CD4-positive, alpha-beta T cell (primary cell): ENCODE data around the gene KCNAB1. TPM values are rescaled to one million over a fixed set of nuclear protein-coding genes. Genes with fewer than 3 reads are reported as not detected.

Experiments used
- ATAC-seq: fragments of 200-7000 bp; cut with Tn5 transposase; one replicate; pipeline ENCODE4 v1.10.0; 2022; ENCODE audit warnings: mild to moderate bottlenecking; ENCODE audit not compliant: poor library complexity
- CTCF ChIA-PET: fragments of 350-600 bp; sonication (Branson Sonifier 250); formaldehyde crosslinking; loops from one replicate; lab custom pipeline; 2021; ENCODE audit warnings: antibody characterized with exemption, inconsistent platforms; lab: Charles Lee
- POLR2A ChIA-PET: fragments of 350-600 bp; sonication (Branson Sonifier 250); formaldehyde crosslinking; loops from one replicate; lab custom pipeline; 2021; ENCODE audit warnings: antibody characterized with exemption, inconsistent platforms; lab: Charles Lee
- DNase-seq, 14 experiments: peaks; one replicate each; pipeline ENCODE4 v3.0.0-alpha.2; 2013 to 2020; ENCODE audit warnings: mixed read lengths in 2 of 14
- H3K27ac ChIP-seq, 2 donors: one replicate each; pipeline versions ENCODE4 v1.5.1 to v1.7.0; 2013; ENCODE audit warnings: low read length in 2 of 2, low read depth in 1 of 2, mild to moderate bottlenecking in 1 of 2
- H3K27me3 ChIP-seq, 2 experiments: 1 replicate in 1 of 2; 2 replicates in 1 of 2; pipeline versions ENCODE4 v1.6.1 to v1.7.0; 2013; ENCODE audit warnings: low read length in 2 of 2, control low read depth in 1 of 2, mild to moderate bottlenecking in 1 of 2, moderate library complexity in 1 of 2; ENCODE audit not compliant: insufficient read depth in 2 of 2, control insufficient read depth in 1 of 2
- H3K36me3 ChIP-seq: one replicate; pipeline ENCODE4 v1.6.1; 2013; ENCODE audit warnings: low read length, control low read depth; ENCODE audit not compliant: insufficient read depth
- H3K4me1 ChIP-seq: one replicate; pipeline ENCODE4 v1.6.1; 2013; ENCODE audit warnings: low read length, control low read depth; ENCODE audit not compliant: insufficient read depth
- H3K4me3 ChIP-seq: one replicate; pipeline ENCODE4 v1.5.1; 2013; ENCODE audit warnings: mild to moderate bottlenecking, low read length, moderate library complexity
- H3K9me3 ChIP-seq, 2 experiments: 1 replicate in 1 of 2; 2 replicates in 1 of 2; pipeline versions ENCODE4 v1.6.1 to v1.7.0; 2013; ENCODE audit warnings: low read length in 2 of 2, mild to moderate bottlenecking in 2 of 2, control low read depth in 1 of 2, moderate library complexity in 1 of 2; ENCODE audit not compliant: control insufficient read depth in 1 of 2, insufficient read depth in 1 of 2
- H3K27ac Mint-ChIP-seq: one replicate; pipeline ENCODE4 v1.8.0; 2020; ENCODE audit warnings: mixed read lengths
- H3K27me3 Mint-ChIP-seq: one replicate; pipeline ENCODE4 v1.8.0; 2021; ENCODE audit warnings: mixed read lengths
- H3K36me3 Mint-ChIP-seq: one replicate; pipeline ENCODE4 v1.8.0; 2021; ENCODE audit warnings: low read depth, mixed read lengths
- H3K4me1 Mint-ChIP-seq: one replicate; pipeline ENCODE4 v1.8.0; 2021; ENCODE audit warnings: low read depth, mixed read lengths
- H3K4me3 Mint-ChIP-seq: one replicate; pipeline ENCODE4 v1.8.0; 2020; ENCODE audit warnings: mild to moderate bottlenecking, mixed read lengths
- H3K9me3 Mint-ChIP-seq: one replicate; pipeline ENCODE4 v1.8.0; 2020; ENCODE audit warnings: mixed read lengths
- intact Hi-C, 2 experiments: fragments of 100-400 bp; cut with DNase I in 1 of 2; cut with micrococcal nuclease in 1 of 2; formaldehyde crosslinking; loops; one replicate each; pipeline versions ENCODE4 v1.15.1 to v1.9.0; 2023 to 2025; cut with DNase I, micrococcal nuclease
- total RNA-seq, 174 experiments: library from RNA in 2 of 174; stranded (reverse) in 2 of 174; gene quantifications; one replicate each; pipeline ENCODE4 v1.2.3 and lab custom pipeline; 2021 to 2026
- TF ChIP-seq, protein P1 (sequence below): fragments of 200-600 bp; IDR thresholded peaks from one replicate; pipeline ENCODE4 v1.8.0; 2022; ENCODE audit warnings: antibody characterized with exemption, mild to moderate bottlenecking

Gene KCNAB1
- total RNA-seq, 2 experiments from 2014 or later, result 0.14 TPM; not detected in 1

DNA sequence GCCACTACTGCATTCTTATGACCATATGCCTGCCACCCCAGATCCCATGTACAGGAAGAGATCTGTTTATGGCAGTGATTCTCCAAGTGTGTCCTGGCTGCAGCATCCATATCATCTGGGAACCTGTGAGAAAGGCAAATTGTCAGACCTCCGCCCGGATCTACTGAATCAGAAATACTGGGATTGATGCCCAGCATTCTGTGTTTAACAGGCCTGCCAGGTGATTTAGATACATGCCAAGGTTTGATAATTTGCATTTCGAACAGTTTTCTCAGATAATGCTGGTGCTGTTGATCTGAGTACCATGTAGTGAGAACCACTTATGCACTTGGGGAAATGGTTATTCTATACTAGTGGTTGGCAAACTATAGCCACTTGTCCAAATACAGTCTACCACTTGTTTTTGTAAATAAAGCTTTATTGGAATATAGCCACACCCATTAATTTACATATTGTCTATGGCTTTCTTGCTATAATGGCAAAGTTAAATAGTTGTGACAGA, 269.1 kb downstream of the KCNAB1 start:
- H3K9me3 Mint-ChIP-seq, result no peaks in the 10 kb centered on the region
- intact Hi-C loops, result no loop called here
- ATAC-seq (no peak), DNase-seq (no peak)
- no peaks in the 10 kb centered on the region for H3K4me1 Mint-ChIP-seq
- H3K4me3 Mint-ChIP-seq, result no peak overlapping the region
- Histone ChIP-seq H3K27me3 (peaks cover 0 to 3% of the 10 kb centered on the region in 2 experiments), H3K36me3 (no peaks in the 10 kb centered on the region), H3K4me3 (no peak overlapping the region), H3K4me1 (no peaks in the 10 kb centered on the region), H3K9me3 (no peaks in the 10 kb centered on the region), H3K27ac (no peak overlapping the region)
- H3K27ac Mint-ChIP-seq, result no peak overlapping the region
- CTCF ChIA-PET, result no interaction called here
- H3K27me3 Mint-ChIP-seq, result peaks cover 16% of the 10 kb centered on the region
- H3K36me3 Mint-ChIP-seq, result no peaks in the 10 kb centered on the region
- POLR2A ChIA-PET, result no interaction called here
- TF ChIP-seq, protein P1, sequence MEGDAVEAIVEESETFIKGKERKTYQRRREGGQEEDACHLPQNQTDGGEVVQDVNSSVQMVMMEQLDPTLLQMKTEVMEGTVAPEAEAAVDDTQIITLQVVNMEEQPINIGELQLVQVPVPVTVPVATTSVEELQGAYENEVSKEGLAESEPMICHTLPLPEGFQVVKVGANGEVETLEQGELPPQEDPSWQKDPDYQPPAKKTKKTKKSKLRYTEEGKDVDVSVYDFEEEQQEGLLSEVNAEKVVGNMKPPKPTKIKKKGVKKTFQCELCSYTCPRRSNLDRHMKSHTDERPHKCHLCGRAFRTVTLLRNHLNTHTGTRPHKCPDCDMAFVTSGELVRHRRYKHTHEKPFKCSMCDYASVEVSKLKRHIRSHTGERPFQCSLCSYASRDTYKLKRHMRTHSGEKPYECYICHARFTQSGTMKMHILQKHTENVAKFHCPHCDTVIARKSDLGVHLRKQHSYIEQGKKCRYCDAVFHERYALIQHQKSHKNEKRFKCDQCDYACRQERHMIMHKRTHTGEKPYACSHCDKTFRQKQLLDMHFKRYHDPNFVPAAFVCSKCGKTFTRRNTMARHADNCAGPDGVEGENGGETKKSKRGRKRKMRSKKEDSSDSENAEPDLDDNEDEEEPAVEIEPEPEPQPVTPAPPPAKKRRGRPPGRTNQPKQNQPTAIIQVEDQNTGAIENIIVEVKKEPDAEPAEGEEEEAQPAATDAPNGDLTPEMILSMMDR, result no peak

DNA sequence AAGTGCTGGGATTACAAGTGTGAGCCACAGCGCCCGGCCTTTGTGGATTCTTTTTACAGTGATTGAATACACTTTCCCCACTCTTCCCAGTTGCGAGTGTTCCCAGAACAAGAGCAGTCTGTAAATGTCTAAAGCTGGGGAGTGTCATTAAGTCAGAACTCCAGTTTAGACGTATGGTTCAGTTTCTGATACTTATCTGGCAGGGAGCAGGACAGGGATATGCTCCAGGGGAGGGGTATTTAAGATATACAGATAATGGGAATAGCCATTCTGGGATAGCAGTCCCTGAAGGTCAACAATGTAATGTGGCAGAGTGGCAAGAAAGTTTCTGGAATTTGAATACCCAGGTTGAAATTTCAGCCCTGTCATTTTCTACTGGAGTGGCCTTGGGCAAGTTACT, 270.5 kb downstream of the KCNAB1 start:
- DNase-seq (no peak), ATAC-seq (no peak)
- no peak overlapping the region for H3K4me3 ChIP-seq
- intact Hi-C loops, result no loop called here
- Mint-ChIP-seq H3K4me1 (no peaks in the 10 kb centered on the region), H3K27ac (no peak overlapping the region), H3K27me3 (peaks cover 18% of the 10 kb centered on the region), H3K36me3 (no peaks in the 10 kb centered on the region), H3K9me3 (no peaks in the 10 kb centered on the region), H3K4me3 (no peak overlapping the region)
- no peaks in the 10 kb centered on the region for H3K4me1 ChIP-seq
- ChIA-PET POLR2A (no interaction called here), CTCF (no interaction called here)
- TF ChIP-seq, protein P1, result no peak
- H3K36me3 ChIP-seq, result no peaks in the 10 kb centered on the region
- H3K9me3 ChIP-seq, result no peaks in the 10 kb centered on the region
- peaks cover 0 to 3% of the 10 kb centered on the region in 2 experiments for H3K27me3 ChIP-seq
- no peak overlapping the region for H3K27ac ChIP-seq

DNA sequence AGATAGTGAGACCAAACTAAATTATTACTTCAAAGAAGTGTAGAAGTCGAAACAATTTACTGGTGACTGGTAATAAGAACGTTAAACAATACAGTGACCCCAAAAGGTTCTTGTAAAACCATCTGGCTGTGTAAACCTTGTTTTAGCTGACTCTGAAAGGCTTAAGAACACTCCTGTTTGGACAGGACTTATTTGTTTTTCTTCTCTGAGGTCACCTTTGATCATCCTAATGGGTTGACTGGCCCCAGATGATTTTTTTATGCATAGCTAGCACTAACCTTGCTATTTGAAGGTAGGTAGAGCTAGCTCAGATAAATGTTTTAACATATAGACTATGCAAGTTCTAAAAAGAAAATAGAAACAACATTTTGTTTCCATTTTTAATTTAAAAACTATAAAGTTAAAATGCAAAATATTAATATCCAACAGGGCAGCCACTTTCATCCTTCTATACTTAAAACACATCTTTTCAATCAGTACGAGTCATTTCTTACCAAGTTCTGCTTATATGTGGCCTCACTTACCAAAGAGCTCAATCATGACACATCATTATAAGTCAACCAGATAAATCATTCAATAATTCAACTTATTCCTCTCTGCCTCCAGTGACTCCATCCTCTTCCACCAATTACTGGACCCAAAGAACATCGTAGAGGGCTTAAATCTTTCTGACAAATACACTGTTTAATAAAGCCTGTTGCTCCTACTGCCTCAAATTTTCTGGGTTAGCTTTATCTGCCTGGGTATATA, 275.8 kb downstream of the KCNAB1 start:
- H3K9me3 Mint-ChIP-seq, result no peaks in the 10 kb centered on the region
- ATAC-seq, result no peak
- H3K36me3 ChIP-seq, result no peaks in the 10 kb centered on the region
- no peaks in the 10 kb centered on the region for H3K4me1 Mint-ChIP-seq
- peaks cover 20% of the 10 kb centered on the region for H3K27me3 Mint-ChIP-seq
- H3K27ac Mint-ChIP-seq, result no peak overlapping the region
- H3K9me3 ChIP-seq, result no peaks in the 10 kb centered on the region
- H3K27me3 ChIP-seq, result no peaks in the 10 kb centered on the region
- no peak for DNase-seq
- intact Hi-C loops, result no loop called here
- TF ChIP-seq, protein P1, result no peak
- ChIA-PET POLR2A (no interaction called here), CTCF (no interaction called here)
- H3K27ac ChIP-seq, result no peak overlapping the region
- no peaks in the 10 kb centered on the region for H3K4me1 ChIP-seq
- no peak overlapping the region for H3K4me3 Mint-ChIP-seq
- H3K36me3 Mint-ChIP-seq, result no peaks in the 10 kb centered on the region
- no peak overlapping the region for H3K4me3 ChIP-seq
